ENCODE measurements around the gene UROD.

The UROD gene

GRCh38 chr1:45008516-45008915 lies 3.5 kb upstream of the UROD start:
- no peak for DNase-seq (ENCODE audit: low spot score)

GRCh38 chr1:45009296-45009865 lies 2.7 kb upstream of the UROD start:
- DNase-seq (ENCODE audit: low spot score) = no peak

- DNase-seq (ENCODE audit: low spot score) = no peak
Measured at GRCh38 chr1:45009956-45010854, 1.8 kb upstream of the UROD start.

- DNase-seq (ENCODE audit: low spot score) = peak; percentile 87
Measured at GRCh38 chr1:45010855-45011811, 921 bp upstream of the UROD start, which contains the start of gene HECTD3. Gene HECTD3, minus strand, starts transcription at chr1:45011324. Its CDS starts 67 bp downstream, at chr1:45011257.

- no peak for DNase-seq (ENCODE audit: low spot score)
Measured at GRCh38 chr1:45012639-45013278, 705 bp downstream of the UROD start.

GRCh38 chr1:45013551-45014209 lies 1.6 kb downstream of the UROD start:
- no peak for DNase-seq (ENCODE audit: low spot score)

- peak; percentile 84 for DNase-seq (ENCODE audit: low spot score)
Measured at GRCh38 chr1:45014321-45015028, 2.4 kb downstream of the UROD start.

GRCh38 chr1:45015683-45016082 lies 3.6 kb downstream of the UROD start:
- no peak for DNase-seq (ENCODE audit: low spot score)

GRCh38 chr1:45016090-45016697 lies 4.1 kb downstream of the UROD start:
- DNase-seq (ENCODE audit: low spot score) = no peak

- DNase-seq (ENCODE audit: low spot score) = no peak
Measured at GRCh38 chr1:45016767-45017166, 4.7 kb downstream of the UROD start.

- peak; percentile 49 for DNase-seq (ENCODE audit: low spot score)
Measured at GRCh38 chr1:45018599-45019230, 6.7 kb downstream of the UROD start.

GRCh38 chr1:45023663-45024062 lies 11.6 kb downstream of the UROD start:
- DNase-seq (ENCODE audit: low spot score) = no peak

- DNase-seq (ENCODE audit: low spot score) = no peak
Measured at GRCh38 chr1:45026446-45026845, 14.4 kb downstream of the UROD start.

- DNase-seq (ENCODE audit: low spot score) = no peak
Measured at GRCh38 chr1:45032837-45033236, 20.8 kb downstream of the UROD start.

GRCh38 chr1:45033356-45033755 lies 21.3 kb downstream of the UROD start:
- no peak for DNase-seq (ENCODE audit: low spot score)

- no peak for DNase-seq (ENCODE audit: low spot score)
Measured at GRCh38 chr1:45035631-45036301, 23.7 kb downstream of the UROD start.

GRCh38 chr1:45037456-45037855 lies 25.4 kb downstream of the UROD start:
- no peak for DNase-seq (ENCODE audit: low spot score)

- DNase-seq (ENCODE audit: low spot score) = no peak
Measured at GRCh38 chr1:45038240-45038639, 26.2 kb downstream of the UROD start.

Data from globus pallidus (tissue), 1 donor.